GM19463 (cell line): ENCODE results near the gene KRT76.

Experiments used
- ATAC-seq: cut with Tn5 transposase; IDR thresholded peaks from one replicate; pipeline ENCODE4 v1.9.1; 2021; ENCODE audit warnings: mild to moderate bottlenecking, moderate library complexity; ENCODE audit not compliant: unreplicated experiment

KRT76 gene

GRCh38 chr12:52782502-52782901, 5.4 kb upstream of the KRT76 start:
- ATAC-seq, result no peak

GRCh38 chr12:52781399-52782082, 4.4 kb upstream of the KRT76 start:
- no peak for ATAC-seq

GRCh38 chr12:52779914-52780313, 2.8 kb upstream of the KRT76 start:
- ATAC-seq, result no peak

GRCh38 chr12:52778833-52779232, 1.7 kb upstream of the KRT76 start:
- no peak for ATAC-seq

GRCh38 chr12:52777566-52777965, 421 bp upstream of the KRT76 start:
- ATAC-seq, result no peak

- ATAC-seq, result no peak
These were observed 710 bp downstream of the KRT76 start for GRCh38 chr12:52776435-52776834.

GRCh38 chr12:52774629-52775250, 2.4 kb downstream of the KRT76 start:
- no peak for ATAC-seq

- ATAC-seq, result no peak
These were observed 4.4 kb downstream of the KRT76 start for GRCh38 chr12:52772772-52773171.

- ATAC-seq, result no peak
These were observed 5.0 kb downstream of the KRT76 start for GRCh38 chr12:52772188-52772587.

- no peak for ATAC-seq
These were observed 5.6 kb downstream of the KRT76 start for GRCh38 chr12:52771505-52771904.

- no peak for ATAC-seq
These were observed 6.1 kb downstream of the KRT76 start for GRCh38 chr12:52771088-52771487.

GRCh38 chr12:52769946-52770345, 7.2 kb downstream of the KRT76 start:
- no peak for ATAC-seq

- no peak for ATAC-seq
These were observed 7.8 kb downstream of the KRT76 start for GRCh38 chr12:52769354-52769753.

GRCh38 chr12:52768479-52769200, 8.5 kb downstream of the KRT76 start:
- ATAC-seq, result no peak

- no peak for ATAC-seq
These were observed 9.7 kb downstream of the KRT76 start for GRCh38 chr12:52767427-52767826.

GRCh38 chr12:52767020-52767379, 10.1 kb downstream of the KRT76 start:
- ATAC-seq, result no peak

GRCh38 chr12:52766351-52767019, 10.7 kb downstream of the KRT76 start:
- no peak for ATAC-seq

GRCh38 chr12:52765702-52766101, 11.4 kb downstream of the KRT76 start:
- ATAC-seq, result no peak

GRCh38 chr12:52763991-52764390, 13.2 kb downstream of the KRT76 start:
- ATAC-seq, result no peak

- ATAC-seq, result no peak
These were observed 14.0 kb downstream of the KRT76 start for GRCh38 chr12:52763036-52763659.

- ATAC-seq, result no peak
These were observed 15.3 kb downstream of the KRT76 start for GRCh38 chr12:52761802-52762201.
